OCI-LY7 (cell line): ENCODE results near the gene TPD52L1. TPM values are rescaled to one million over a fixed set of nuclear protein-coding genes. Genes with fewer than 3 reads are reported as not detected.

Experiments used
- BruUV-seq: library from RNA; stranded (reverse); fragments of 400-500 nt; replicated peaks from 2 replicates; lab custom pipeline; 2021; lab: Mats Ljungman, UMichigan
- CTCF ChIA-PET: fragments of 300-600 bp; sonication (Branson Sonifier 250); formaldehyde crosslinking; loops from one replicate; lab custom pipeline; 2022; ENCODE audit warnings: antibody characterized with exemption; ENCODE audit not compliant: unreplicated experiment; lab: Charles Lee
- POLR2A ChIA-PET: fragments of 300-600 bp; sonication (Branson Sonifier 250); formaldehyde crosslinking; loops from one replicate; lab custom pipeline; 2022; ENCODE audit warnings: antibody characterized with exemption; lab: Charles Lee
- DNase-seq: peaks from one replicate; pipeline ENCODE4 v3.0.0-alpha.2; 2015; ENCODE audit warnings: low spot score
- H2AFZ ChIP-seq: fragments of 200-600 bp; sonication (generic), shearing (Covaris generic); 2 replicates; pipeline ENCODE4 v1.6.1; 2014; ENCODE audit warnings: mild to moderate bottlenecking, antibody characterized with exemption, low read length, moderate library complexity
- H3K27ac ChIP-seq: fragments of 200-600 bp; sonication (generic); 2 replicates; pipeline ENCODE4 v1.5.1; 2014; ENCODE audit warnings: mixed run types, low read depth, mild to moderate bottlenecking, moderate library complexity, low read length, inconsistent platforms; ENCODE audit not compliant: poor library complexity, severe bottlenecking
- H3K36me3 ChIP-seq: fragments of 200-600 bp; sonication (generic); 2 replicates; pipeline ENCODE4 v1.6.1; 2014; ENCODE audit warnings: mild to moderate bottlenecking, antibody characterized with exemption, low read length, moderate library complexity, mixed read lengths; ENCODE audit not compliant: insufficient read depth
- H3K4me1 ChIP-seq: fragments of 200-600 bp; sonication (generic); 2 replicates; pipeline ENCODE4 v1.5.1; 2014; ENCODE audit warnings: mild to moderate bottlenecking, low read length; ENCODE audit not compliant: insufficient read depth, poor library complexity, severe bottlenecking
- H3K4me2 ChIP-seq: fragments of 200-600 bp; sonication (generic); 2 replicates; pipeline ENCODE4 v1.6.1; 2014; ENCODE audit warnings: mild to moderate bottlenecking, low read length
- H3K4me3 ChIP-seq: fragments of 200-600 bp; sonication (generic); 2 replicates; pipeline ENCODE4 v1.5.1; 2014; ENCODE audit warnings: mild to moderate bottlenecking, low read depth, low read length; ENCODE audit not compliant: poor library complexity, severe bottlenecking
- H3K79me2 ChIP-seq: fragments of 200-600 bp; sonication (generic); 2 replicates; pipeline ENCODE4 v1.6.1; 2016; ENCODE audit warnings: low read depth, mild to moderate bottlenecking, low read length, moderate library complexity, mixed read lengths; ENCODE audit not compliant: insufficient read depth
- H3K9me2 ChIP-seq: fragments of 200-600 bp; sonication (generic); 2 replicates; pipeline ENCODE4 v1.6.1; 2016; ENCODE audit warnings: mild to moderate bottlenecking, low read length, mixed read lengths; ENCODE audit not compliant: insufficient read depth
- H3K9me3 ChIP-seq: fragments of 200-600 bp; sonication (generic); 2 replicates; pipeline ENCODE4 v1.6.1; 2014; ENCODE audit warnings: mild to moderate bottlenecking, mixed run types, low read length, mixed read lengths
- H4K20me1 ChIP-seq: fragments of 200-600 bp; sonication (generic); 2 replicates; pipeline ENCODE4 v1.6.1; 2014; ENCODE audit warnings: mild to moderate bottlenecking, antibody characterized with exemption, low read length, moderate library complexity, mixed read lengths; ENCODE audit not compliant: insufficient read depth
- CTCF ChIP-seq: fragments of 200-600 bp; sonication (generic); conservative IDR thresholded peaks from 2 replicates; pipeline ENCODE4 v1.5.1; 2014; ENCODE audit warnings: mild to moderate bottlenecking, antibody characterized with exemption, low read length, moderate library complexity, mixed read lengths
- EZH2phosphoT487 ChIP-seq: fragments of 200-600 bp; sonication (generic); IDR thresholded peaks from 2 replicates; pipeline ENCODE4 v1.6.1; 2018; ENCODE audit warnings: low read depth, borderline replicate concordance, mild to moderate bottlenecking, mixed run types, antibody characterized with exemption, low read length, moderate library complexity, mixed read lengths
- intact Hi-C: fragments of 100-400 bp; cut with micrococcal nuclease; formaldehyde crosslinking; loops from one replicate; pipeline ENCODE4 v1.10.0; 2022; ENCODE audit not compliant: unreplicated experiment
- total RNA-seq, 2 experiments: library from RNA; depleted of rRNA in 1 of 2; stranded (reverse); fragments of >200 nt in 1 of 2; shearing (Covaris generic) in 1 of 2; gene quantifications; 2 replicates each; pipeline ENCODE4 v1.2.3, GENCODE V29; 2014 to 2022

Gene TPD52L1
- total RNA-seq, 2 experiments from 2014 or later, result not detected

GRCh38 chr6:125129354-125129753 is 24.2 kb upstream of the TPD52L1 start:
- intact Hi-C loops, result no loop called here
- Histone ChIP-seq H3K4me1 (no peaks in the 10 kb centered on the region), H4K20me1 (no peaks in the 10 kb centered on the region), H3K79me2 (no peaks in the 10 kb centered on the region), H3K9me3 (no peaks in the 10 kb centered on the region), H2AFZ (no peak overlapping the region), H3K27ac (no peak overlapping the region), H3K36me3 (no peaks in the 10 kb centered on the region), H3K4me2 (no peak overlapping the region), H3K4me3 (no peak overlapping the region), H3K9me2 (no peaks in the 10 kb centered on the region)
- no peak for TF ChIP-seq EZH2phosphoT487
- TF ChIP-seq CTCF, result no peak
- BruUV-seq, result no TSS peak
- CTCF ChIA-PET, result no interaction called here
- POLR2A ChIA-PET, result interaction anchor here (2.2 kb wide), 1 partner anchor 21 kb away, joined by 5 read pairs; no protein-coding TSS in a partner anchor
- no peak for DNase-seq

- Histone ChIP-seq H3K36me3 (no peaks in the 10 kb centered on the region), H3K27ac (no peak overlapping the region), H3K9me2 (no peaks in the 10 kb centered on the region), H3K4me1 (no peaks in the 10 kb centered on the region), H2AFZ (no peak overlapping the region), H4K20me1 (no peaks in the 10 kb centered on the region), H3K9me3 (no peaks in the 10 kb centered on the region), H3K79me2 (no peaks in the 10 kb centered on the region), H3K4me2 (no peak overlapping the region), H3K4me3 (no peak overlapping the region)
- intact Hi-C loops, result no loop called here
- no peak for TF ChIP-seq CTCF
- no peak for TF ChIP-seq EZH2phosphoT487
- POLR2A ChIA-PET, result interaction anchor here (1.8 kb wide), 1 partner anchor 10 kb away, joined by 5 read pairs; no protein-coding TSS in a partner anchor
- DNase-seq, result no peak
- no TSS peak for BruUV-seq
- CTCF ChIA-PET, result no interaction called here
These were observed 21.5 kb upstream of the TPD52L1 start for GRCh38 chr6:125132058-125132457.

GRCh38 chr6:125136378-125136777 is 17.2 kb upstream of the TPD52L1 start:
- TF ChIP-seq CTCF (no peak), EZH2phosphoT487 (no peak)
- Histone ChIP-seq H3K27ac (no peak overlapping the region), H3K9me2 (no peaks in the 10 kb centered on the region), H3K4me3 (no peak overlapping the region), H4K20me1 (no peaks in the 10 kb centered on the region), H3K4me1 (no peaks in the 10 kb centered on the region), H3K36me3 (no peaks in the 10 kb centered on the region), H3K79me2 (no peaks in the 10 kb centered on the region), H3K9me3 (no peaks in the 10 kb centered on the region), H2AFZ (no peak overlapping the region), H3K4me2 (no peak overlapping the region)
- POLR2A ChIA-PET, result no interaction called here
- no TSS peak for BruUV-seq
- CTCF ChIA-PET, result no interaction called here
- DNase-seq, result no peak
- intact Hi-C loops, result no loop called here
